SU-DHL-6 (cell line): Measurements from ENCODE around the gene EYS.

Experiments used
- H2AFZ ChIP-seq: fragments of 200-600 bp; sonication (generic); 2 replicates; pipeline ENCODE4 v1.6.1; 2014; ENCODE audit warnings: low read depth, mild to moderate bottlenecking, moderate library complexity, mixed read lengths, antibody characterized with exemption, low read length; ENCODE audit not compliant: severe bottlenecking
- H3F3A ChIP-seq: fragments of 200-600 bp; shearing (Covaris generic); 2 replicates; pipeline ENCODE4 v1.6.0; 2016; ENCODE audit warnings: antibody characterized with exemption, mild to moderate bottlenecking; ENCODE audit not compliant: insufficient read depth
- H3K27ac ChIP-seq: fragments of 200-600 bp; sonication (generic); 2 replicates; pipeline ENCODE4 v1.5.1; 2016; ENCODE audit warnings: low read depth, mild to moderate bottlenecking, low read length, moderate library complexity, mixed read lengths
- H3K27me3 ChIP-seq: fragments of 200-600 bp; sonication (generic), shearing (Covaris generic); 2 replicates; pipeline ENCODE4 v1.6.0; 2014; ENCODE audit warnings: mild to moderate bottlenecking, low read length
- H3K36me3 ChIP-seq: fragments of 200-600 bp; sonication (generic); 2 replicates; pipeline ENCODE4 v1.6.1; 2014; ENCODE audit warnings: mild to moderate bottlenecking, low read length, mixed read lengths
- H3K4me2 ChIP-seq: fragments of 300-600, 200-600 bp; shearing (Covaris generic), sonication (generic); 2 replicates; pipeline ENCODE4 v1.6.0; 2014; ENCODE audit warnings: low read length, low read depth, mild to moderate bottlenecking; ENCODE audit not compliant: poor library complexity, severe bottlenecking
- H3K4me3 ChIP-seq: fragments of 200-600 bp; sonication (generic); 2 replicates; pipeline ENCODE4 v1.5.1; 2014; ENCODE audit warnings: antibody characterized with exemption, low read length, mild to moderate bottlenecking, mixed read lengths; ENCODE audit not compliant: insufficient read depth, poor library complexity, severe bottlenecking
- H3K79me2 ChIP-seq: fragments of 200-600 bp; sonication (generic); 2 replicates; pipeline ENCODE4 v1.6.1; 2014; ENCODE audit warnings: mild to moderate bottlenecking, low read length, moderate library complexity; ENCODE audit not compliant: insufficient read depth
- H3K9ac ChIP-seq: fragments of 200-600 bp; sonication (generic); 2 replicates; pipeline ENCODE4 v1.7.0; 2014; ENCODE audit warnings: mild to moderate bottlenecking, low read length
- H3K9me2 ChIP-seq: fragments of 200-600 bp; sonication (generic); replicated peaks from 2 replicates; pipeline ENCODE4 v1.6.1; 2014; ENCODE audit warnings: low read length; ENCODE audit not compliant: insufficient read depth
- H3K9me3 ChIP-seq: fragments of 200-600 bp; sonication (generic); 2 replicates; pipeline ENCODE4 v1.6.1; 2014; ENCODE audit warnings: low read length, mixed read lengths; ENCODE audit not compliant: insufficient read depth
- H4K20me1 ChIP-seq: fragments of 200-600 bp; sonication (generic); 2 replicates; pipeline ENCODE4 v1.6.1; 2014; ENCODE audit warnings: low read depth, mild to moderate bottlenecking, antibody characterized with exemption, low read length, moderate library complexity, mixed read lengths
- EZH2phosphoT487 ChIP-seq: fragments of 200-600 bp; sonication (generic), shearing (Covaris generic); conservative IDR thresholded peaks from 2 replicates; pipeline ENCODE4 v1.6.1; 2018; ENCODE audit warnings: mild to moderate bottlenecking, antibody characterized with exemption, low read length, moderate library complexity, mixed read lengths
- TF ChIP-seq, protein P1 (sequence below): fragments of 200-600 bp; sonication (generic); IDR thresholded peaks from one replicate; pipeline ENCODE4 v1.5.1; 2017; ENCODE audit warnings: antibody characterized with exemption, mild to moderate bottlenecking, low read length, moderate library complexity; ENCODE audit not compliant: insufficient read depth, poor library complexity, severe bottlenecking

EYS gene

DNA sequence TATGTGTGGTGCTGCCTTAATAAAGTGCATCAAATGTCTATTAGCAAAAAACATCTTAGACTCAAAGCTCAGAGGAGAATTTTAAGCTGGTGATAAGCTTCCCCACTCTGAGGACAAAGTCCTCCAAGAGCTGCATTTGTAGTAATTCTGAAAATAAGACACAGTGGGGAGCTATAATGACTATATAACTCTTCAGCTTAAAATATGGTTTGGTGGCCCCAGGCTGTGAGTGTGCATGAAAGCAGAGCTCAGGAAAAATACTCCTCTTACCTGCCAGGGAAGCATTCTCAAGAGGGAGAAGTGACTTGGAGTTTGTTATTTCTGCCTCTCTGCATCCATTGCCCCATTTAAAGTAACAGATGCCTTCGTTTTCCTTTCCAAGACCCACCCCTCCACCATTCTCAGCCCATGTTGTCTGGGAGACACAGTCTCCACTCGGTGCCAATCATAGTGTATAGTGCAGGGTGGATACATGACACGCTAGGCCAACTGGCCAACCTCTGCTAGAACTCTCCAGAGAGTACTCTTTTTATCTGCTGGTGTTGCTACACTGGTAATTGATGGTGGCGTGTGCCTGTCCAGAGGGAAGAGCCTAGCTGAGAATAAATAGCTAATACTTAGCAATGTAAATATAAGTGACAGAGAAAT, 1842.2 kb downstream of the EYS start:
- no peaks in the 10 kb centered on the region for H3K27me3 ChIP-seq
- H3K36me3 ChIP-seq = no peaks in the 10 kb centered on the region
- H3K4me2 ChIP-seq = no peak overlapping the region
- H4K20me1 ChIP-seq = no peaks in the 10 kb centered on the region
- no peaks in the 10 kb centered on the region for H3K9me3 ChIP-seq
- no peaks in the 10 kb centered on the region for H3K79me2 ChIP-seq
- no peaks in the 10 kb centered on the region for H3K9me2 ChIP-seq
- no peak overlapping the region for H2AFZ ChIP-seq
- no peaks in the 10 kb centered on the region for H3F3A ChIP-seq
- TF ChIP-seq, protein P1, sequence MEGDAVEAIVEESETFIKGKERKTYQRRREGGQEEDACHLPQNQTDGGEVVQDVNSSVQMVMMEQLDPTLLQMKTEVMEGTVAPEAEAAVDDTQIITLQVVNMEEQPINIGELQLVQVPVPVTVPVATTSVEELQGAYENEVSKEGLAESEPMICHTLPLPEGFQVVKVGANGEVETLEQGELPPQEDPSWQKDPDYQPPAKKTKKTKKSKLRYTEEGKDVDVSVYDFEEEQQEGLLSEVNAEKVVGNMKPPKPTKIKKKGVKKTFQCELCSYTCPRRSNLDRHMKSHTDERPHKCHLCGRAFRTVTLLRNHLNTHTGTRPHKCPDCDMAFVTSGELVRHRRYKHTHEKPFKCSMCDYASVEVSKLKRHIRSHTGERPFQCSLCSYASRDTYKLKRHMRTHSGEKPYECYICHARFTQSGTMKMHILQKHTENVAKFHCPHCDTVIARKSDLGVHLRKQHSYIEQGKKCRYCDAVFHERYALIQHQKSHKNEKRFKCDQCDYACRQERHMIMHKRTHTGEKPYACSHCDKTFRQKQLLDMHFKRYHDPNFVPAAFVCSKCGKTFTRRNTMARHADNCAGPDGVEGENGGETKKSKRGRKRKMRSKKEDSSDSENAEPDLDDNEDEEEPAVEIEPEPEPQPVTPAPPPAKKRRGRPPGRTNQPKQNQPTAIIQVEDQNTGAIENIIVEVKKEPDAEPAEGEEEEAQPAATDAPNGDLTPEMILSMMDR = no peak
- no peak for TF ChIP-seq EZH2phosphoT487
- H3K4me3 ChIP-seq = no peak overlapping the region
- no peak overlapping the region for H3K9ac ChIP-seq
- H3K27ac ChIP-seq = no peak overlapping the region

DNA sequence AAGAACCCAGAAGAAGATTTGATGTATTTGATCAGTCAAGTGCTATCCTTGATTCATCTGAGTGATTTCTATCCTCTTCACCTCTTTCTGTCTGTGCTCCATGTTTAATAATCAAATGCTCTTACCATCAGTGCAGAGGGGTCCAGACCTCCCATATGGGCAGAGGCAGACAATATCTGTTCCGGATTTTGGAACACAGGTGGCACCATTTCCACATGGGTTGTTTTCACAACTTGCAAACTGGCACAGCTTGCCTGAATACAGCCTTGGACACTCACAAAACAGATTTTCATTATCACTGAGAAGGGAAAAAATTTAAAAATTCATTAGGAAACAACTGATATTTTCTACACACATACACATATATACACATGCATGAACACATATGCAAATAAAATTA, 1843.0 kb downstream of the EYS start:
- Histone ChIP-seq H3K79me2 (no peaks in the 10 kb centered on the region), H3K9me2 (no peaks in the 10 kb centered on the region), H4K20me1 (no peaks in the 10 kb centered on the region), H3K27ac (no peak overlapping the region), H3K36me3 (no peaks in the 10 kb centered on the region), H3K9ac (no peak overlapping the region), H2AFZ (no peak overlapping the region), H3K27me3 (no peaks in the 10 kb centered on the region), H3K9me3 (no peaks in the 10 kb centered on the region), H3K4me2 (no peak overlapping the region), H3F3A (no peaks in the 10 kb centered on the region), H3K4me3 (no peak overlapping the region)
- TF ChIP-seq EZH2phosphoT487 = no peak
- TF ChIP-seq, protein P1 = no peak

DNA sequence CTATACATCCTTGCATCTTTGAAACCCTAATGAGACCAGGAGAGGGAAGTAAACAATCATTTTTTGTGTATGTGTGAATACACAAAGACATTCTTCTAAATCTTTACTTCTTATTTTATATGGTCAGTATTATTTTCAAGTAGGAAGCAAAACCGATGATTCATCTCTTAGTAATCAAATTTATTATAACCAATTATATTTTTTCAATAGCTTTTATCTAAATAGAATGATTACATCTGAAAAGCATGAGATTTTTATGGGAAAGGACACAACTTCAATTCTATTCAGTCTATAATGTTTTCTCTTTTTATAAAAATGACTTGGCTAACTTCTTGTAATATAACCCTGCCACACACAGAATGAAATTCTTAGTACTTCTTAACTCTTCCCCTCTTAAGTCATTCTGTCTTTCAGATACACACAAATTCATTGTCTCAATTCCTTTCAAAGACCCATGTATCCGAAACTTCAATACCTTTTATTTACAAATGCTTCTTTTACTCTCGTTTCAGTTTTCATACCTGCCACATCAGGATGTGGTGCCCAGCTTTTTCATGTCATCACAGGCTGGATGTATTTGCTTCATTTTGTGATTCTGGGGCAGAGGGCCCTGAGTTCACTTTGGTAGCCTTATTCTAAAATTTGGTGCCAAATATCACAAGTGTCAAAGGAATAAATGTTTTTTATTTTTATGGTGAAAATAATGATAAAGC, 1844.4 kb downstream of the EYS start:
- H3K4me2 ChIP-seq = no peak overlapping the region
- no peaks in the 10 kb centered on the region for H3K36me3 ChIP-seq
- no peak overlapping the region for H2AFZ ChIP-seq
- no peak overlapping the region for H3K4me3 ChIP-seq
- H3K9me2 ChIP-seq = no peaks in the 10 kb centered on the region
- no peaks in the 10 kb centered on the region for H3K27me3 ChIP-seq
- no peaks in the 10 kb centered on the region for H3K9me3 ChIP-seq
- no peak overlapping the region for H3K9ac ChIP-seq
- no peak overlapping the region for H3K27ac ChIP-seq
- H4K20me1 ChIP-seq = no peaks in the 10 kb centered on the region
- no peaks in the 10 kb centered on the region for H3F3A ChIP-seq
- H3K79me2 ChIP-seq = no peaks in the 10 kb centered on the region
- TF ChIP-seq EZH2phosphoT487 = no peak
- TF ChIP-seq, protein P1 = no peak
